Nephron progenitor cell (in vitro differentiated cells): ENCODE data around the gene BOD1L2.

Experiments
- DNase-seq: peaks from one replicate; pipeline ENCODE4 v3.0.0; 2021
- H3K27ac Mint-ChIP-seq: 2 replicates; pipeline ENCODE4 v1.8.0; 2021; ENCODE audit warnings: mild to moderate bottlenecking, moderate library complexity, mixed read lengths
- H3K27me3 Mint-ChIP-seq: 2 replicates; pipeline ENCODE4 v1.8.0; 2021; ENCODE audit warnings: mild to moderate bottlenecking, low read depth, mixed read lengths; ENCODE audit not compliant: poor library complexity
- H3K36me3 Mint-ChIP-seq: 2 replicates; pipeline ENCODE4 v1.8.0; 2021; ENCODE audit warnings: low read depth, mixed read lengths
- H3K4me1 Mint-ChIP-seq: 2 replicates; pipeline ENCODE4 v1.8.0; 2021; ENCODE audit warnings: mixed read lengths
- H3K4me3 Mint-ChIP-seq: 2 replicates; pipeline ENCODE4 v1.8.0; 2021; ENCODE audit warnings: mild to moderate bottlenecking, moderate library complexity, mixed read lengths
- H3K9me3 Mint-ChIP-seq: 2 replicates; pipeline ENCODE4 v1.8.0; 2021; ENCODE audit warnings: mild to moderate bottlenecking, moderate library complexity, mixed read lengths
- TF ChIP-seq, protein P1 (sequence below): fragments of 200-600 bp; sonication (generic); IDR thresholded peaks from 2 replicates; pipeline ENCODE4 v1.5.0; 2021; ENCODE audit warnings: antibody characterized with exemption

Gene BOD1L2

DNA sequence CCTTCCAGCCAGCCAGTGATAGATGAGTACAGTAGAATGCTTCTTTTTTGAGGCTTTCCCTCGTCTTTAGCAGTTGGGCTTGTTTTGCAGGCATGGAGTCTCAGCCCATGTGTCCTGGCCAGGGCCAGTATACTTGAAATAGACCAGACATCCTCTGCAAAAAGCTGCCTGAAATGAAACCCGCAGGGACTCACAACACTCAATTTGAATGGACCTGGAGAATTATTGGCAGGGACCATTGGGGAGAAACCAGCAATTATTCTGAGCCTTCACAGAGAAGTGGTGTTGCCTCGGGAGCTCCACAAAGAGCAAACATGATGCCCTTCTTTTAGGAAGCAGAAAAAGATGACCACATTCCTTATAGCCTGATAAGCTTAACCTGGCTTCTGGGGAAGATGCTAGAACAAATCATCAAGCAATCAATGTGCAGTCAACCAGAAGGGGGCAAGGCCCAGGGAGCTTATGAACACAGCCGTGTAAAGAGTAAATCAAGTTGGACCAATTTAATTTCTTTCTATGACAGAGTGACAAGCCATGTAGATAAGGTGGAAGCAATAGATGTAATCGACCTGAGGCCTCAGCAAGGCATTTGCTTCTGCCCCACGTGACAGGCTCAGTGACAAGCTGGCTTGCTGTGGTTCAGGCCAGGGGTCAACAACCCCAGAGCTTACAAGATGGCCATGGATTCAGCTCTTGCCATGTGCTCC is 42.1 kb downstream of the BOD1L2 start:
- peaks cover 5% of the 10 kb centered on the region for H3K36me3 Mint-ChIP-seq
- no peak overlapping the region for H3K27ac Mint-ChIP-seq
- no peaks in the 10 kb centered on the region for H3K27me3 Mint-ChIP-seq
- DNase-seq: no peak
- no peaks in the 10 kb centered on the region for H3K4me1 Mint-ChIP-seq
- no peak overlapping the region for H3K4me3 Mint-ChIP-seq
- TF ChIP-seq, protein P1, sequence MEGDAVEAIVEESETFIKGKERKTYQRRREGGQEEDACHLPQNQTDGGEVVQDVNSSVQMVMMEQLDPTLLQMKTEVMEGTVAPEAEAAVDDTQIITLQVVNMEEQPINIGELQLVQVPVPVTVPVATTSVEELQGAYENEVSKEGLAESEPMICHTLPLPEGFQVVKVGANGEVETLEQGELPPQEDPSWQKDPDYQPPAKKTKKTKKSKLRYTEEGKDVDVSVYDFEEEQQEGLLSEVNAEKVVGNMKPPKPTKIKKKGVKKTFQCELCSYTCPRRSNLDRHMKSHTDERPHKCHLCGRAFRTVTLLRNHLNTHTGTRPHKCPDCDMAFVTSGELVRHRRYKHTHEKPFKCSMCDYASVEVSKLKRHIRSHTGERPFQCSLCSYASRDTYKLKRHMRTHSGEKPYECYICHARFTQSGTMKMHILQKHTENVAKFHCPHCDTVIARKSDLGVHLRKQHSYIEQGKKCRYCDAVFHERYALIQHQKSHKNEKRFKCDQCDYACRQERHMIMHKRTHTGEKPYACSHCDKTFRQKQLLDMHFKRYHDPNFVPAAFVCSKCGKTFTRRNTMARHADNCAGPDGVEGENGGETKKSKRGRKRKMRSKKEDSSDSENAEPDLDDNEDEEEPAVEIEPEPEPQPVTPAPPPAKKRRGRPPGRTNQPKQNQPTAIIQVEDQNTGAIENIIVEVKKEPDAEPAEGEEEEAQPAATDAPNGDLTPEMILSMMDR: no peak
- peaks cover 45% of the 10 kb centered on the region for H3K9me3 Mint-ChIP-seq

- H3K9me3 Mint-ChIP-seq: peaks cover 34% of the 10 kb centered on the region
- H3K27ac Mint-ChIP-seq: no peak overlapping the region
- H3K27me3 Mint-ChIP-seq: peaks cover 5% of the 10 kb centered on the region
- peaks cover 5% of the 10 kb centered on the region for H3K36me3 Mint-ChIP-seq
- no peak for DNase-seq
- TF ChIP-seq, protein P1: no peak
- H3K4me1 Mint-ChIP-seq: no peaks in the 10 kb centered on the region
- H3K4me3 Mint-ChIP-seq: no peak overlapping the region
Observed at GRCh38 chr18:57190026-57190425, 43.1 kb downstream of the BOD1L2 start.

DNA sequence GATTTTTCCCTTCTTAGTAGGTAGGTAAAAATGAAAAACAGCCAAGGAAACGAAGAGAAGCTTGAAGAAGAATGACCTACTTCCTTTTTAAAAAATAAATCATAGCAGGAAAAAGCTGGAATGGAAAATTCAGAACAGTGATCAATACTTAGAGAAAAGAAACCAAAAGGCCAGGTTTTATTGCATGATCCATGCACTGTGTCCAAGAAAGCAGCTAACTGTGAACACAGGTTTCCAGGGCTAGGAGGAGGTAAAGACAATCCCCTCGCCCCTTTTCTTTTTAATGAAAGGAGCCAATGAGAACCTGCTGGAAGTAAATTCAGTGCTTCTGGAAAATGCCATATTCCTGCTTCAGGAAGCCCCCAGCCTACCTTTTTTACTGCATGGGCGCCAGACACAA is 47.2 kb downstream of the BOD1L2 start:
- TF ChIP-seq, protein P1: no peak
- Mint-ChIP-seq H3K27me3 (peaks cover 11% of the 10 kb centered on the region), H3K4me3 (no peak overlapping the region), H3K36me3 (no peaks in the 10 kb centered on the region), H3K9me3 (peaks cover 8% of the 10 kb centered on the region), H3K27ac (no peak overlapping the region), H3K4me1 (no peaks in the 10 kb centered on the region)
- DNase-seq: no peak

DNA sequence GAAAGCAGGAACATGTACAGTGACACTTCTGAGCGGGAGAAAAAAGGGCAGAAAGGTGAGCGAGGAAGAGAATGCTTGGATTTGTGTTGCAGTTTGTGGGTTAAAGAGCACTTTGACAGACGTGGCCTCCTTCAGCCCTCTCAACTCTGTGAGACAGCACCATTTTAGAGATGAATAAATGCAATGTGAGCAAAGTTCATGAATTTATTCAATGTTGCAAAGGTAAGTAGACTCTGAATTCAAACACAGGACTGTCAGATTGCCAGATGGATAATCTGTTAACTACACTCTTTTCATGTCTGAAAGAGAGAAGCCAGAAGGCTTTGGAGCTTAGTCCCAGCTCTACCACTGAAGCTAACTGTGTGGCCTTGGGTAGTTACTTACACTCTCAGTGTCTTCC is 47.7 kb downstream of the BOD1L2 start:
- no peak for DNase-seq
- H3K9me3 Mint-ChIP-seq: peaks cover 8% of the 10 kb centered on the region
- no peaks in the 10 kb centered on the region for H3K4me1 Mint-ChIP-seq
- H3K27ac Mint-ChIP-seq: no peak overlapping the region
- peaks cover 11% of the 10 kb centered on the region for H3K27me3 Mint-ChIP-seq
- TF ChIP-seq, protein P1: no peak
- H3K36me3 Mint-ChIP-seq: no peaks in the 10 kb centered on the region
- H3K4me3 Mint-ChIP-seq: no peak overlapping the region

DNA sequence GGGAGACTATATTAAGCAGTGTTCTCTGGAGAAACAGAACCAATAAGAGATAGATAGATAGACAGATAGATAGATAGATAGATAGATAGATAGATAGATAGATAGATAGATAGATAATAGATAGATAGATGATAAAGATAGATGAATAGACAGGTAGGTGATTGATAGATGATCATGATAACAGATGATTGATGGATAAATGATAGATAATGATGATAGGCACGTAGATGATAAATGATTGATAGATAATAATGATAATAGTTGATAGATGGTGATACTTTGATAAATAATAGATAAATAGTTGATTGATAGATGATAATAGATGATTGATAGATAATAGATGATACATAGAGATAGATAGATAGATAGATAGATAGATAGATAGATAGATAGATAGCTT is 48.5 kb downstream of the BOD1L2 start:
- H3K4me3 Mint-ChIP-seq: no peak overlapping the region
- no peaks in the 10 kb centered on the region for H3K36me3 Mint-ChIP-seq
- H3K9me3 Mint-ChIP-seq: peaks cover 5% of the 10 kb centered on the region
- H3K27ac Mint-ChIP-seq: no peak overlapping the region
- TF ChIP-seq, protein P1: no peak
- no peaks in the 10 kb centered on the region for H3K4me1 Mint-ChIP-seq
- peaks cover 12% of the 10 kb centered on the region for H3K27me3 Mint-ChIP-seq
- no peak for DNase-seq

GRCh38 chr18:57197261-57197660 is 50.4 kb downstream of the BOD1L2 start:
- H3K4me1 Mint-ChIP-seq: no peaks in the 10 kb centered on the region
- no peak overlapping the region for H3K27ac Mint-ChIP-seq
- peaks cover 20% of the 10 kb centered on the region for H3K27me3 Mint-ChIP-seq
- no peaks in the 10 kb centered on the region for H3K36me3 Mint-ChIP-seq
- TF ChIP-seq, protein P1: no peak
- H3K4me3 Mint-ChIP-seq: no peak overlapping the region
- DNase-seq: no peak
- no peaks in the 10 kb centered on the region for H3K9me3 Mint-ChIP-seq
